IPS-NIHi7 (cell line): Measurements from ENCODE around the gene RABL6.
"Not testable (repeated sequence)": the region's sequence is repeated elsewhere in the genome, so short reads cannot be mapped to it uniquely, and the experiment has no call there.

Experiments
- DNase-seq: peaks from one replicate; pipeline ENCODE4 v3.0.0; 2012; ENCODE audit warnings: mixed read lengths; ENCODE audit errors: extremely low spot score

RABL6 gene

DNA sequence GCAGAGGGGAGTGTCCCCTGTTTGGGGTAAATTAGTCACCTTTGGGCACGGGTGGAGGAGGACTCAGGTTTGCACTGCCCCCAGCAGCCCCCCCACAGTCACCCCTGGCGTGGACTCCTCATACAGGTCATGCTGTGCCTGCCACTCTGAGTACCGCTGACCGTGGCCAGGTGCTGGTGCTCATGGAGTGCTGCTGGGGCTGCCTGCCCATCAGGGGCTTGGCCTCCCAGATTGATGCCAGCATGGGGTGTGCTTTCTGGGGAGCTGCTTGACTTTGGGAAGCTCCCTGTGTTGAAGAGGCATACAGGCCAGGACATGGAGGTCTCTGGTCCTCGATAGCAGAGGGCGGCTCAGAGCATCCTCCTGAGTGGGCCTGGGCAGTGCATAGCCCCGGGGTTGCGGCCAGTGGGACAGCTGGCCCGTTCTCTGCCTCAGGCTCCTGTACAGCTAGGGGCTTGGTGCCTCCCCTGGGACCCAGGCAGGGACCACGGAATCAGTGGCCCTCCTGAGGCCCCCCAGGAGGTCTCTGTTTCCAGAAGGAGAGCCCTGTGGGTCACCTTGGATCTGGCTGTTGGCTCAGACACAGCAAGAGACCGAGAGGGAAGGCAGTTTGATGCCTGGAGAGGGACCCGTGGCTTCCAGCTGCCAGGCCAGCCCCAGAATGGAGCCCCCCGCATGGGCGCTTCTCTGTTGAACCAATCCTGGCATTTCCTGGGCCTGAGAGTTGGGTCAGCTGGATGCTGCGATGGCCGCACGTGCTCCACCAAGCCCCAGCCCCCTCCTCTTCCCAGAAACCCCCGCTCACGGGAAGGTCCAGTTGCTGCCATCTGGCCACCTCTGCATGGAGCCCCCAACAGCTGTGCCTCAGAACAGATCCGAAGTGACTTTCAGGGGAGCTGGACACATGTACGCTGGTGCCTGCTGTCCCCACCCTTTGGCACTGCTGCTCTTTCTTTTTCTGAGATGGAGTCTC lies 28.5 kb downstream of the RABL6 start:
- DNase-seq = no peak

DNA sequence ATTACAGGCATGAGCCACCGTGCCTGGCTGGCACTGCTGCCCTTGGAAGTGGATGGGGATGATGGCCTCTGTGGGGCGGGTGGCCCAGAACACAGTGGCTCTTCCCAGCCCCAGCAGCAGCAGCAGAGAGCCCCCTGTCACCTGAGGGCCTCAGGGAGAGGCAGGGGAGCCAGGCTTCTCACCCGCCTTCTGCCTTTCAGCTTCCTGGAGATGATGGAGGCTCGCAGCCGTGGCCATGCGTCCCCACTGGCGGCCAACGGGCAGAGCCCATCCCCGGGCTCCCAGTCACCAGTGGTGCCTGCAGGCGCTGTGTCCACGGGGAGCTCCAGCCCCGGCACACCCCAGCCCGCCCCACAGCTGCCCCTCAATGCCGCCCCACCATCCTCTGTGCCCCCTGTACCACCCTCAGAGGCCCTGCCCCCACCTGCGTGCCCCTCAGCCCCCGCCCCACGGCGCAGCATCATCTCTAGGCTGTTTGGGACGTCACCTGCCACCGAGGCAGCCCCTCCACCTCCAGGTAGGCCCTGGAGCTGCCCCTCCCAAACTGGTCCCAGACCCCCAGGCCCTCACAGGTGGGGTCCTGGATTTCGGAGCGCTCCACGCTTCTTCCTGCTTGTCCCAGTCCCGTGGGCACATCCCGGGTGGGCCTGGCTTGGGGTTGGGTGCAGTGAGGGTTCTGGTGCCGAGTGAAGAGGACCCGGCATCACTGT lies 29.6 kb downstream of the RABL6 start:
- no peak for DNase-seq

DNA sequence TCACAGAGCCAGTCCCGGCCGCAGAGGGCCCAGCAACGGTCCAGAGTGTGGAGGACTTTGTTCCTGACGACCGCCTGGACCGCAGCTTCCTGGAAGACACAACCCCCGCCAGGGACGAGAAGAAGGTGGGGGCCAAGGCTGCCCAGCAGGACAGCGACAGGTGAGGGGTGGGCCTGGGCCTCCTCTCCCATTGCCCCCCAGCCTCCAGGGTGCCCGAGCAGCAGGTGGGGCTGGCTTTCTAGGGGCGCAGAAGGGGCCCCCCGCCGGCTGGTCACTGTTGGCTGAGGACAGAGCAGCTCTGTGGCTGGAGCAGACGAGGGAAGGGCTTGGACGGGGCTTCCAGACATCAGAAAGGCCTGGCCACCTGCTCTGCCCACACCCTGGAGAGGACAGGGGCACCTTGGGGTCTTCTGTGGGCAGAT lies 30.1 kb downstream of the RABL6 start:
- DNase-seq = not testable (repeated sequence)

DNA sequence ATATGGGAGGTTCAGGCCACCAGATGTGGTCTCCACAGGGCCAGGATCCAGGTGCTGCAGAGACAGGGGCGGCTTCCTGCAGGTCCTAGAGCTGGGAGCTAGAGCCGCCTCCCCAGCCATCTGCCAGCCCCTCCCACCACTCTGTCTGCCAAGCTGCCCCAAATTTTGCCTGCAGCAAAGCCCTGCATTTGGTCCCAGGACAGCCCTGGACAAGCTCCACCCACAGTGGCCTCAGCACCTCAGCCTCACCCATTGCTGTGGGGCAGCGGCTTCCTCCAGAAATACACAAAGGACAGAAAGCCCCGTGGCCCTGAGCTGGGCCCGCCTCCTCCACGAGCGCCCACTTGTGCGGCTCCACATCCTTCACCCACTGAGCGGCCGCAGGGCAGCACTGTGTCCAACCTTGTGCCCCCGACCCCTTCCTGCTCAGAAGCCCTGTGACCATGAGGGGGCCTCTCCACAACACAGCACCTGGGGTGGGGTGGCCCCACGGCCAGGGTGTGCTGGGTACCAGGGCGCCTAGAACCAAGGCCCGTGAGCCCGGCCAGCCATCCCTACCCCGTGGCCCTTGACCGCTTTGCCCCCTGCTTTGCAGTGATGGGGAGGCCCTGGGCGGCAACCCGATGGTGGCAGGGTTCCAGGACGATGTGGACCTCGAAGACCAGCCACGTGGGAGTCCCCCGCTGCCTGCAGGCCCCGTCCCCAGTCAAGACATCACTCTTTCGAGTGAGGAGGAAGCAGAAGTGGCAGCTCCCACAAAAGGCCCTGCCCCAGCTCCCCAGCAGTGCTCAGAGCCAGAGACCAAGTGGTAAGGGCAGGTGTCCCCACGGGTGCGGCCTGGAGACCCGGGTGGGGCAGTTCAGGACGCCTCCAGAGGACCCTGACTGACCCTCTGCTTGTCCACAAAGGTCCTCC lies 30.8 kb downstream of the RABL6 start:
- no peak for DNase-seq

DNA sequence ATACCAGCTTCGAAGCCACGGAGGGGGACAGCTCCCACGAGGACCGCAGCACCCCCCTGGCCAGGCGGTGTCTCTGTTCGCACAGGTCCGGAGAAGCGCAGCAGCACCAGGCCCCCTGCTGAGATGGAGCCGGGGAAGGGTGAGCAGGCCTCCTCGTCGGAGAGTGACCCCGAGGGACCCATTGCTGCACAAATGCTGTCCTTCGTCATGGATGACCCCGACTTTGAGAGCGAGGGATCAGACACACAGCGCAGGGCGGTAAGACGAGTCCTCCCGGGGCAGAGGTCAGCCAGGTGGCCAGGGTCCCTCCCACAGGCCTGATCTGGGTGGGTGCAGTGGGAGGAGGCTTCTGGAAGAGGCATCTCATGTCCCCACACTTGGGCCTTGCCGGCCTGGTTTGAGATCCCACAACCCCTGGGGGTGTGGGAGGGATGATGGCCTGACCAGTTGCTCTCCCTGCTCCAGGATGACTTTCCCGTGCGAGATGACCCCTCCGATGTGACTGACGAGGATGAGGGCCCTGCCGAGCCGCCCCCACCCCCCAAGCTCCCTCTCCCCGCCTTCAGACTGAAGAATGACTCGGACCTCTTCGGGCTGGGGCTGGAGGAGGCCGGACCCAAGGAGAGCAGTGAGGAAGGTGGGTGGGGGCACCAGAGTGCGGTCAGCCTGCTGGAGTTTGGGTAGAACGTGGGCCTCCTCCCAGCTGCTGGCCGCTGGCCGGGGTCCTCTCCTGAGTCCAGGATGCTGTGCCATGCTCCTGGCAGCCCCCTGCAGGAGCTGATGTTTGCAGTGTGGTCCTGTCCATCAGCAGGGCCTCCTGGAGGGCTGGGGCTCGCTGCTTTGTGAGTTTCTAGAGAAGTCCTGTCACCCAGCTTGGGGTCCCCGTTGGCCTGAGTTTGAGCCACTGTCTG lies 31.7 kb downstream of the RABL6 start:
- no peak for DNase-seq

DNA sequence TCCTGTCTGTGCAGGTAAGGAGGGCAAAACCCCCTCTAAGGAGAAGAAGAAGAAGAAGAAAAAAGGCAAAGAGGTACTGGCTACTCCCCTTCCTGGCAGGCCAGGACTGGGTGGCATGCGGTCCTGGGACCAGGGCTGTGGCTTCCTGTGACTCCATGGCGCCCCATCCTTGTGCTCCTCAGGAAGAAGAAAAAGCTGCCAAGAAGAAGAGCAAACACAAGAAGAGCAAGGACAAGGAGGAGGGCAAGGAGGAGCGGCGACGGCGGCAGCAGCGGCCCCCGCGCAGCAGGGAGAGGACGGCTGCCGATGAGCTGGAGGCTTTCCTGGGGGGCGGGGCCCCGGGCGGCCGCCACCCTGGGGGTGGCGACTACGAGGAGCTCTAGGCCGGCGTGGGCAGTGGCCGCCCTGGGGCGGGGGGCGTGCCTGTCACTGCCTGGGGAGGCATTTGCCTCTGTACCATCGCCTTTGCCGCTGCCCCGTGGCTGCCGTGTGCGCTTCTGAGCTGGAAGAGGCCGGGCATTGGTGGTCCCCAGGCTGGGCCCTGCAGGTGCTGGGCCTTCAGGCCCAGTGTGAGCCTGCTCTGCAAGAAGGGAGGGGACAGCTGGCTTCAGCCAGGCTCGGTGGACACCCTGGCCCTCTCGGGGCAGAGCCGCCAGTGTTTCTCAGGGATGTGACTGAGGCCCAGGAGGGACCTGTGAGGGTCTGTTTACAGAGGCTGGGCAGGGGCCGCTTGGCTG lies 32.6 kb downstream of the RABL6 start:
- peak; percentile 58 for DNase-seq

DNA sequence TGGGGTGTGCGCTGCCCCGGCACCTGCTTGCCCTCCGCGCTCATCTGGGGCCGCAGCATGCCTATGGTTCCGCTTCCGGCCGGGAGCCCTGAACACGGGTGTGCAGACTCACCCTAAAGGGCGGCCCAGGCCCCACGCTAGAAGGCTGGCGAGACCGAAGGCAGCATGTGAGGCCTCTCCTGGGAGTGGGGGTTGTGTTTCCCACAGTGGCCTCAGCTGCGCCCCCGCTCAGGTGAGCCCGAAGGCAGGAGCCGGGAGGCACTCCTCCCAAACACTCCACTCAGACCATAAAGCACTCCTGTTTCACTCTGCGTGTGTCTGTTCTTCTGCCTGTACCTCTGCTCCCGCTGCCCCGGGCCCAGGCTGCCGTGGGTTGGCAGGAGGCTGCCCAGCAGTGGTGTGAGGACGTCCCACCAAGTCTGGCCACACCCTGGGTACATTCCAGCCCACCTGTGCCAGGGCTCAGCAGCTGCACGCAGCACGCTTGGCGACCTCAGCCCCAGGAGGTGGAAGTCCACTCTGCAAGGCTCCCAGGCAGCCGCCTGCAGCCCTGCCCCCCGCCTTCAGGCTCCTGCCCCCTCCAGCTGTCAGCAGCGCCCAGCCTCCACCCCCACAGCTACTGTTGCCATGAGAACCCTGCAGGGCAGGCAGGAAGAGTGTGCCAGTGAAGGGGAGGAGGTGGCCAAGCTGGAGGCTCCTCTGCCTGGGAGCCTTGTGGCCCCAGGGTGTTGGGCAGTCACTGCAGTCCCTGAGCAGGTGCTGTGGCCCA lies 33.3 kb downstream of the RABL6 start:
- DNase-seq = no peak

DNA sequence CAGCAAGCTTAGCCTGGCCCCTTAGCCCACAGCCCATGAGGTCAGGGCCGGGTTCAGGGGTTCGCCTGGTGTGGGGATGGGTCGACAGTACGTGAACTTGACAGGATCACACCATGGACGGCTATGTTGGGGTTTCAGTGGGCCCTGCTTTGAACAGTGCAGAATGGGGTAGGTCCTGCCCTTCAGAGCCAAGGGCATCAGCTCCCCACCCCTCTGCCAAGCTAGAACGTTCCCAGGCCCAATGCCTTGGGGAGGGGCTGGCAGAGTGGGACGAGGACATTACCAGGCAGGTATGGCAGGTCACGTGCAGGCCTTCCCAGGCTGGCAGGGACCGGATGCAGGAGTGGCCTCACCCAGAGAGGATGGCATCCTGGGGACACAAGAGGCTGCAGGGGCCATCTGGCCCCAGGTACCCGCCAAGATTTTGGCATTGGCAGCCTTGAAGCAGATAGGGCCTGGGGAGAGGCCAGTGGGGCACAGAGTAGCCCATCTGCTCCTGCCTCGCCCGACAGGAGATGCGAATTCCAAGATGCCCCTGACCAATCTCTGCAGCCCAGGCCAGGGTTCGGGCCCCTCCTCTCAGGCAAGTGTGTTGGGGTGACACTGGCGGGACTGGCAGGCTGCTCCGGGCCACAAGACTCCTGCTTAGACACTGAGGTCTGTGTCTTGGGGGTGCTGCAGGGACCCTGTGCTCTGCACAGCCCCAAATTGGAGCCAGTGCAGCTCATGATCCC lies 34.1 kb downstream of the RABL6 start:
- DNase-seq = not testable (repeated sequence)

DNA sequence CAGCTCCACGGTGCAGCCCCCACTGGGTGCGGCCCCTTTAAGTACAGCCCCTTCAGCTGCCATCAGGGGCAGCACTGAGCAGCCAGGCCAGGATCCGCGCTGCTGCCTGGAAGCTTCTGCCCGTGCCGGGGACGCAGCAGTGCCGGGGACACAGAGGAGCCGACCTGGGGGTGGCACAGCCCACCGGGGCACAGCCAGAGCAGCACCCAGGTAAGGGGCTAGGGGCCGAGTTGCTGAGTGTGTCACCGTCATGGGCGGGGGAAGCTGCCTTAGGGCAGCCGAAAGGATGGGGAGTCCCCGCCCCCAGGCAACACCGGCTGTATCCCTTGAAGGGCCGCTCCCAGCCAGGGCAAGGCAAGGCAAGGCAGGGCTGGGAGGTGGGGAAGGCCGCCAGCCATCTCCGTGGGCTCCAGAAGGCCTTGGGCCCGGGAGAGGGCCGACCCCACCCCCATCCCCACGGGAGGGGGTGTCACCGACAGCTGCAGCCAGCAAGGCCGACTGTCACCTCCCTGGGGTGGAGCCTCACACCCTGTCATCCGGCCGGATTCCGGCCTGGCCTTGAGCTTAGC lies 34.7 kb downstream of the RABL6 start, which contains the start of gene AJM1:
AJM1 (plus strand) TSS at position 99 of the 569 bp plus-strand sequence. CDS start 1,937 bp downstream, outside the sequence.
- DNase-seq = peak; percentile 70

DNA sequence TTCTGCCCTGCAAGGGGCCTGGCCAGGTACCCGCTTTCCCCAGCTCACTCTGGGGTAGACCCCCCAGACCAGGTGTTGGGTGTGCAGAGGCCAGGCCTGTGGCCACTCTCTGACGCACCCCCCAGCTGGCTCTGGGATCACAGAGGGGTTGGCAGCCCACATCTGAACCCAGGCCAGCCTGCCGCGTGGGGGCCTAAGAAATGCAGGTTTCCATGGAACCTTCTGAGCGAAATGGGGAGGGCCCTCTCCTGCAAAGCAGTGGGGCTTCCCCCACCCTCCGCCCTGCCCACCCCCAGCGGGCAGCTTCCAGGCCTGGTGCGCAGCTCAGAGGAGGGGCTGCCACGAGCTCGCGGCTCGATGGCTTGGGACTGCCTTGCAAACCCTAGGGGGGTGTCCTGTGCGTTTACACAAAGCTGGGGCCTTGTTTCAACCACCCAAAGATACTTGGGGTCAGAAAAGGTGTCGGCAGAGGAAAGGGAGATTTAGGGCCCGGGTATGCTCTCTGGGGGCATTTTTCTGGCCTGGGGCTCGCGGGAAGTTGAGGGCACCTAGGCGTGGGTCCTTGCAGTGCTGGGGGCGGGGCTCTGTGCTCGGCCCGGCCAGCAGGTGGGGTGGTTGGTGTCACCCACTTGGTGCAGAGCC lies 35.5 kb downstream of the RABL6 start:
- DNase-seq = not testable (repeated sequence)

DNA sequence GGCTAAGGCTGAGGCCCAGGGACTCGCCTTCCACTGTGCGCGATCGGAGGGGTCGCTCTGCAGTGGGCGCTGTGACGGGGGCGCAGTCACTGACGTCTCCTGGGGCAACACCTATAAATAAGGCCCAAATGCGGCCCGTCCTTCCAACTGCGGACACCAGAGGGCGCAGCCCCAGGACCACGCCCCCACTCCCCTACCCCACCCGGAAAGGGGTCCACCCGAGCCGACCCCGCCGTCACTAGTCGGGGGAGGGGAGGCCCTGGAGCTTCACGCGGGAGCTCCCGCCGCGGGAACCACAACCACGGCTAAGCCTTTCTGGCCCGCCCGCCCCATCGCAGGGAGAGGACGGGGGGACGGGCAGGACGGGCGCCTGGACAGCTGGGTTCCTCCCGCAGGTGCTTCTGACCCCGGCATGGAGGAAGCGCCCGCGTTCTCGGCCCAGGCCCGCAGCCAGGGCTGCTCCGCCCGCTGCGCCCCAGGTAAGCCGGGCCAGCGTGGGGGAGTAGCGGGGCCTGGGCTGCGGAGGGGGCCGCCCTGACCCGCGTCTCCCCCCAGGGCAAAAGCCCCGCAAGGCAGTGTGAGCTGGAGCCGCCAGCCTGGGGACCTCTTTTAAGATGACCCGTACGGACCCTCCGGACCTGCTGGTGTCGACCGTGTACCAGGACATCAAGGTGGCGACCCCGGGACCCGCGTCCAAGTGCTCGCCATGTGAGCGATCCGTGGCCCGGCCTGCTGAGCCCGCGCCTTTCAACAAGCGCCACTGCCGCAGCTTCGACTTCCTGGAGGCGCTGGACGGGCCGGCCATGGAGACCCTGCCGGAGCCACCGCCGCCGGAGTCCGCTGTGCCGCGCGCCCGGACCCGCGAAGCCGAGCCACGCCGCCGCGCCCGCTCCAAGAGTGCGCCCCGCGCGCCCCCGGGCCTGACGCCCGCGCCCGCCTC lies 36.3 kb downstream of the RABL6 start:
- DNase-seq = not testable (repeated sequence)

DNA sequence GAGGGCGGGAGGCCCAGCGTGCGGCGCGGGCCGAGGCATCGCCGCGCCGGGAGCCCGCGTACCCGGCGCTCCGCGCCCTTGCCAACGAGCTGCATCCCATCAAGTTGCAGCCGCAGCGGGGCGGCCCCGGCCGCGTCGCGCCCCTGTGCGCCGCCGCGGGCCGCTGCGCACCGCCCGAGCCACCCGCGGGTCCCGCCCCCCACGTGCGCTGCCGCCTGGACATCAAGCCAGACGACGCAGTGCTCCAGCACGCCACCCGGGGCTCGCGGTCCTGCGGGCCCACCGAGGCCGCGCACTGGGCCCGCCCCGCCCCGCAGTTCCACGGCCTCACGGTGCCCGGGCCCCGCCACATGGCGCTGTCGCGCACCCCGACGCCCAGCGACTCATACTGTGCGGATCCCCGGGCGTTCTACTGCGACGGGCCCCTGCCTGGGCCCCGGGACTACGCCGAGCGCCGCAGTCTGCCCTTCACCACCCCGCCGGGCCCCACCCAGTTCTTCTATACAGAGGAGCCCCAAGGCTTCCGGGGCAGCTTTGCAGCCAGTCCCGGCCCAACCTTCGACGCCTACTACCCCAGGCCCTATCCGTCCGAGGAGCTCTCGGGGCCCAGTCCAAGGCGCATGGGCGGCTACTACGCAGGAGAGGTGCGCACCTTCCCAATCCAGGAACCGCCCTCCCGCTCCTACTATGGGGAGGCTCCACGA lies 37.2 kb downstream of the RABL6 start:
- no peak for DNase-seq

DNA sequence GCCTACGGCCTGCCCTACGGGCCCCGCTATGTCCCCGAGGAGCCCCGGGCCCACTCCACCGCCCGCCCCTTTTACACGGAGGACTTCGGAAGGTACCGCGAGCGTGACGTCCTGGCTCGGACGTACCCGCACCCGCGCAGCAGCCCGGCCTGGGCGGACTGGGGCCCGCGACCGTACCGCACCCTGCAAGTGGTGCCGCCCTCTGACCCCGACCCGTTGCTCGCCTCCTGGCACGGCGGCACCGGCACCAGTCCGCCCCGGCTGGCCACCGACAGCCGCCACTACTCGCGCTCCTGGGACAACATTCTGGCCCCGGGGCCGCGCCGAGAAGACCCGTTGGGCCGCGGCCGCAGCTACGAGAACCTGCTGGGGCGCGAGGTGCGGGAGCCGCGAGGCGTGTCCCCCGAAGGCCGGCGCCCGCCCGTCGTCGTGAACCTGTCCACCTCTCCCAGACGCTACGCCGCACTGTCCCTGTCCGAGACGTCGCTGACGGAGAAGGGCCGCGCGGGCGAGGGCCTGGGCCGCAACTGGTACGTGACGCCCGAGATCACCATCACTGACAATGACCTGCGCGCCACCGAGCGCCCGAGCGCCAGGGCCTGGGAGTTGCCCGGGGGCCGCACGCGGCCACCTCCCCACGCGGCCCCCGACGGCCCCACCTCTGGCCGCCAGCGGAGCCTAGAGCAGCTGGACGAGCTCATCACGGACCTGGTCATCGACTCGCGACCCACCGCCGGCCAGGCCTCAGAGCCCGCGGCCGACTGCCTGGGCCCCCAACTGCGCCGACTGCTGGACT lies 37.9 kb downstream of the RABL6 start:
- DNase-seq = no peak

DNA sequence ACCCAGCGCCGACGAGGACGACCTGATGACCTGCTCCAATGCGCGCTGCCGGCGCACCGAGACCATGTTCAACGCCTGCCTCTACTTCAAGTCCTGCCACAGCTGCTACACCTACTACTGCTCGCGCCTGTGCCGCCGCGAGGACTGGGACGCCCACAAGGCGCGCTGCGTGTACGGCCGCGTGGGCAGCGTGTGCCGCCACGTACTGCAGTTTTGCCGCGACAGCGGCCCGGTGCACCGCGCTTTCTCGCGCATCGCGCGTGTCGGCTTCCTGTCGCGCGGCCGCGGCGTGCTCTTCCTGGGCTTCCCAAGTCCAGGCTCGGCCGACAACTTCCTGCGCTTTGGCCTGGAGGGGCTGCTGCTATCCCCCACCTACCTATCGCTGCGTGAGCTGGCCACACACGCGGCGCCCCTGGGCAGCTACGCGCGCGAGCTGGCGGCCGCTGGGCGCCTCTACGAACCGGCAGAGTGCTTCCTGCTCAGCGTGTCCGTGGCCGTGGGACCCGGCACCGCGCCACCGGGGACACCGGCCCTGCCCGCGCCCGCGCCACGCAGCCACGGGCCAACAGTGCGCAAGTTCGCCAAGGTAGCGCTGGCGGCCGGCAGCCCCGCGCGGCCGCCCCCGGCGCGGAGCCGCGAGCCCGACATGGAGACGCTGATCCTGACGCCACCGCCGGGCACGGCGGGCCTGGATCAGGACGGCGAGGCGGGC lies 38.8 kb downstream of the RABL6 start:
- DNase-seq = no peak
